C4-2B (cell line): ENCODE data around the gene TTLL12.

ENCODE experiments used
- H3K27ac ChIP-seq: fragments of 450-650 bp; 2 replicates; pipeline ENCODE4 v1.5.1; 2017
- CTCF ChIP-seq: fragments of 450-650 bp; conservative IDR thresholded peaks from 2 replicates; pipeline ENCODE4 v1.5.1; 2017; ENCODE audit warnings: mild to moderate bottlenecking
- ZFX ChIP-seq: fragments of 450-650 bp; IDR thresholded peaks from 2 replicates; pipeline ENCODE4 v1.6.1; 2017

Gene TTLL12

GRCh38 chr22:43136255-43136654 is 50.7 kb downstream of the TTLL12 start:
- TF ChIP-seq ZFX (no peak), CTCF (peak; percentile 77)
- no peak overlapping the region for H3K27ac ChIP-seq

- no peak overlapping the region for H3K27ac ChIP-seq
- TF ChIP-seq CTCF (no peak), ZFX (no peak)
Measured at GRCh38 chr22:43135565-43135964, 51.4 kb downstream of the TTLL12 start.

GRCh38 chr22:43134553-43134952 is 52.4 kb downstream of the TTLL12 start:
- TF ChIP-seq ZFX: no peak
- TF ChIP-seq CTCF: no peak
- no peak overlapping the region for H3K27ac ChIP-seq

- TF ChIP-seq CTCF: no peak
- TF ChIP-seq ZFX: no peak
Measured at GRCh38 chr22:43133401-43133800, 53.5 kb downstream of the TTLL12 start.

GRCh38 chr22:43131773-43132501 is 55.0 kb downstream of the TTLL12 start:
- no peak for TF ChIP-seq ZFX
- no peak for TF ChIP-seq CTCF
- no peak overlapping the region for H3K27ac ChIP-seq

More at GRCh38 chr22:43133401-43133800, 53.5 kb downstream of the TTLL12 start:
- H3K27ac ChIP-seq: no peak overlapping the region

GRCh38 chr22:43129426-43130425 is 57.2 kb downstream of the TTLL12 start:
- H3K27ac ChIP-seq: no peak overlapping the region
- no peak for TF ChIP-seq CTCF
- TF ChIP-seq ZFX: no peak
